ENCODE results near the gene PALB2.

The PALB2 gene

GRCh38 chr16:23580391-23580790, 60.7 kb downstream of the PALB2 start:
- no peak for DNase-seq

GRCh38 chr16:23579371-23579770, 61.7 kb downstream of the PALB2 start:
- no peak for DNase-seq

GRCh38 chr16:23578101-23578830, 62.8 kb downstream of the PALB2 start:
- DNase-seq = no peak

GRCh38 chr16:23577493-23577892, 63.6 kb downstream of the PALB2 start:
- DNase-seq = no peak

GRCh38 chr16:23575834-23576233, 65.3 kb downstream of the PALB2 start:
- no peak for DNase-seq

- DNase-seq = no peak
Measured at GRCh38 chr16:23573817-23574216, 67.3 kb downstream of the PALB2 start.

- no peak for DNase-seq
Measured at GRCh38 chr16:23572394-23572793, 68.7 kb downstream of the PALB2 start.

GRCh38 chr16:23571895-23572294, 69.2 kb downstream of the PALB2 start:
- no peak for DNase-seq

- DNase-seq = no peak
Measured at GRCh38 chr16:23570992-23571632, 70.0 kb downstream of the PALB2 start.

GRCh38 chr16:23567602-23568001, 73.5 kb downstream of the PALB2 start:
- DNase-seq = no peak

GRCh38 chr16:23566724-23567123, 74.4 kb downstream of the PALB2 start:
- no peak for DNase-seq

- no peak for DNase-seq
Measured at GRCh38 chr16:23564575-23565363, 76.3 kb downstream of the PALB2 start.

- DNase-seq = no peak
Measured at GRCh38 chr16:23563186-23563585, 77.9 kb downstream of the PALB2 start.

- no peak for DNase-seq
Measured at GRCh38 chr16:23562505-23562904, 78.6 kb downstream of the PALB2 start.

- DNase-seq = no peak
Measured at GRCh38 chr16:23561586-23561985, 79.5 kb downstream of the PALB2 start.

GRCh38 chr16:23557779-23558702, 83.1 kb downstream of the PALB2 start:
- peak; percentile 50 for DNase-seq

- DNase-seq = peak; percentile 100
Measured at GRCh38 chr16:23556881-23557778, 84.0 kb downstream of the PALB2 start, which contains the start of the genes EARS2 and UBFD1. EARS2 (minus strand) TSS chr16:23557350; CDS start chr16:23557343, 7 bp downstream. UBFD1 (plus strand) TSS chr16:23557727; CDS start chr16:23557743, 16 bp downstream.

- DNase-seq = no peak
Measured at GRCh38 chr16:23554536-23554935, 86.6 kb downstream of the PALB2 start.
